NCI-H2029 treated with DMSO at 0.1 percent for 48 hours (cell line): ENCODE results near the gene LTBP2.
"Not testable (repeated sequence)": the region's sequence is repeated elsewhere in the genome, so short reads cannot be mapped to it uniquely, and the experiment has no call there.

Source experiments
- DNase-seq: peaks from one replicate; lab custom pipeline; 2025; lab: John Stamatoyannopoulos, UW

Gene LTBP2

GRCh38 chr14:74551001-74551400, 61.0 kb downstream of the LTBP2 start:
- no peak for DNase-seq

DNA sequence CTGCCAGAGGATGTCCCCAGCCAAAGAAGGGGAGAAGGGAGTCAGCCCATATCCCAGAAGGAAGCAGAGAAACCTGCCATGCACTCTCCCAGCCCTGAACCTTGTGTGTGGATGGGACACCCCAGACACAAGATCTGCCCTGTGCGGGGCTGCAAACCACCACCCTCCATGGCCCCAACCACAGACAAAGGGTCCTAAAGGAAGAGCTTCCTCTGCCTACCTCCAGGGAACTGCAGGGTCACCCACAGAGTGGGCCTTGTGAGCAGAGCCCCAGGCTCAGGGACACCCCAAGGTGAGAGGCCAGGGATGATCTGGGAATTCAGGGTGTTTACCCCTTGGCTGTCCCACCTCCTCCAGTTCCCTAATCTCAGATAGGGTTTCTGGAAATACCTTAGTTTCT, 62.0 kb downstream of the LTBP2 start:
- DNase-seq, result no peak

DNA sequence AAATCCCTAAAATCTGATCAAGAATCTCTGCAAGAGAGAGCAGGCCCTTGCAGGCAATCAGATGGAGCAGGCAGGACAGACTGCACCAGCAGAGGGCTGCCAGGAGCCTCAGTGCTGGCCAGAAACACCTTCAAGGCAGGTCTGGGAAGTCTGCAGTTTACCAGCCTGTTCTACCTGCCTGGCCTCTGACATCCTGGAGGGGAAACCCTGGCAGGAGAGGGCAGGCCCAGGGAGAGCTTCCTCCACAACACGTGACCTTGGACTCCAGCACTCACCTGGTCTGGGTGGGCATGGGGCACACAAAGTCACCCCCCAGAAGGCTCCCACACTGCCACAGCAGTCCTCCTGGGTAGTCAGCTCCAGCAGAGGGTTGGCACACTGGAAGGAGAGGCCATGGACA, 62.4 kb downstream of the LTBP2 start:
- no peak for DNase-seq

GRCh38 chr14:74548881-74549280, 63.2 kb downstream of the LTBP2 start:
- no peak for DNase-seq

DNA sequence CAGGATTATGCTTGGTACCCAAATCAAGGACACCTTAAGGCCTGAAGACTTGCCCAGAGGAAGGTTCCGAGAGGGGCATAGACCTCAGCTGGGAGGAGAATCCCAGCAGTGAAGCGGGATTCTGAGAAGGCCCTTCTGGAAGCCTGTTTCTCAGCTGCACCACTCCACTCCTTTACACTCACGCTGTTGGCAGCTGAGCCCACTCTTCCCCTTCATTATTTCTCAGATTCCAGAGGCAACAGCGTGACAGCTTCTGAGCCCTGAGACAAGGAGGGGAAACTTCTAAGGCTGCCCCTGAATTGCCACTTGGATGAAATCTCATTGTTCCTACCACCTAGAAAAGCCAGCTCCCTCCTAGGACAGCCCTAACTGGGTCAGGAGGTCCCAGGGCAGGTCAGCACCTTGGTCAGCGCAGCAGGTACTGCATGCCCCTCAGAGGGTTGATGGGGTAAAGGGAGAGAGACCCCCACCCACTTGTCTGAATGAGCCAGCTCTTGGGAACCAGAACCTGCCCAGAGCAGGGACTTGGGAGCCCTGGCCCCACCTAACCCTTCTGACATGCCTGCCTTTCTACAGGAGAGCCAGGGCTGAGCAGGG, 64.6 kb downstream of the LTBP2 start:
- DNase-seq, result no peak

- no peak for DNase-seq
Measured at GRCh38 chr14:74546416-74546815, 65.6 kb downstream of the LTBP2 start.

DNA sequence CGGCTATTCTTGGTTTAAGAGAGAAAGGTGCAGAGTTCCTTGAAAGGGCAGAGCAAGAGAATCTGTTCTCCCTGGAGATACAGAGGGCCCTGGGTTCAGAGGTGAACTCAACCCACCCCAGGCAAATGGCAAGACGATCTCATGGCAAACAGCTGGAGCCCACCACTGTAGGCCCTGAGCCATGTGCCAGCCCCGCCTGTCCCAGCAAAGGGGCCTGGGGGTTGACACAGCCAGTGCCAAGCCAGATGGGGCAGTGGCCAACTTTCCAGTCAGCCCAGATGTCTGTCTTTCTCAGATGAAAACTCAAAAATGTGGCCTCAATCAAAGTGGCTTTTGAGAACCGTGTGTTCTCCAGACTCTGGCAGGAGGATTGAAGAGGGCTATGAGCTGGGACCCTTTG, 66.7 kb downstream of the LTBP2 start:
- no peak for DNase-seq

DNA sequence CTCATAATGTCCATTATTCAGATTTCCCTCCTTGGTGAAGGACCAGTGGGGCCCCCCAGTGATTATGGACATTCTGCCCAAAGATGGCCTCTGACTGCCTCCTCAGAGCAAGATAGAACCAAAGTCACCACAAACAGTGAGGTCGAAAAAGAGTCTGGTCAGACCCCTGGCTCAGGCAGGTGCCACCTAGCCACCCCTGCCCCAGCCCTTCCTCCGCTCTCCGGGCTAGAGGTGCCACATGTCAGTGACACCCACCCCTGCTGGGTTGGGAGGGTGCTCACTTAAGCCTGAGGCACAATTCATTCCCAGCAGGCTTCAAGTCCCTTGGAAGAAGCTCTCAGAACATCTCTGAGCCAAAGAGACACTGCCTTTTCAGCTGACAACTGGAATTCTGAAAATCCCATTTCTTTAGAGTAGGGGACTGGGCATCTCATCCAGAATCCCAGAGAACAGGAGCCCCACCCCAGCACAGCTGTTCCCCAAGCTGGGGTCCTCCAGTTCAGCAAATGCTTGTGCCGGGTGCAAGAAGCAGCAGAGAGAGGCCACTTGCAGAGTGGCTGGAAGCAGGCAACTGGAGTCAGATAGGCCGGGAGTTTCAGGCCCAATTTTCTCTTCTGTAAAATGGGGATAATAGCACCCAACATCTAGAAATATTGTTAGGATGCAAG, 68.1 kb downstream of the LTBP2 start:
- DNase-seq, result no peak

DNA sequence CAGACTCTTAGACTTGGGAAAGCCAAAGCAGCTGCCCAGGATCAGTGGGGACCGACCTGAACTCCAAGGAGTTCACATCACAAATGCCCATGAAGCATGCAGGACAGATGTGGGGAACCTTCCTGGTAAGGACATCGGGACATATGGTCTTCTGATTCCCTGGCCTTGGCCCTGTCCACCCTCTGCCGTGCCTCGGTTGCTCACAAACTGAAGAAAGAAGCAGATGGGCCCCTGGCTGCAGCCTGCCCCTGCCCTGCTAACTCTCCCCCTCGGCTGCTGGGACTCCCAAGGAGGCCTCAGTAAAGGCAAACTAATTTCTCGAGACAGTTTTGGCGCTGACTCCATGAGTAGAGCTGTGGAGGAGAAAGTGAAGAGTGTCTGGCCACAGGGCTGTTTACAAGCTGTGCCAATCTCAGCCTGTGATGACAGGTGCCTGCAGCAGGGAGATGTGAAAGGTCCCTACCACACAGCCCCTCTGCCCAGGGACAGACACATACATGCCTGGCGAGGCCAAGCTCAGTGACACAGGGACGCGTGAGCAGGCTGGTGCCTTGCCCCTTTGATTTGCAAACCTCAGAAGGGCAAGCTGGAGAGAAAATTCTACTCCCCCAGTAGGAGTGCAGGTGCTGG, 69.9 kb downstream of the LTBP2 start:
- DNase-seq, result no peak

GRCh38 chr14:74541225-74541624, 70.8 kb downstream of the LTBP2 start:
- DNase-seq, result no peak

DNA sequence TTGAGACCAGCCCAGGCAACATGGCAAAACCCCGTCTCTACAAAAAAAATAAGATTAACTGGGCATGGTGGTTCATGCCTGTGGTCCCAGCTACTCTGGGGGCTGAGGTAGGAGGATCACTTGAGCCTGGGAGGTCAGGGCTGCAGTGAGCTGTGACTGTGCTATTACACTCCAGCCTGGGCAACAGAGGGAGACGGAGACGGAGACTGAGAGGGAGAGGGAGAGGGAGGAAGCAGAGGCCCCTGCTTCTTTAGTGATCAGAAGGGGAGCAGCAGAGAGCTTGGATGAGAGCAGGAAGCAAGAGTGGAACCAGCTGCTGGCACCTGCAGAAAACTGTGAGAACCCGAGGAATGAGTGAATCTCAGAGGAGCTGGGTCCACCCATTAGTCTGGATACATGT, 72.5 kb downstream of the LTBP2 start:
- no peak for DNase-seq

GRCh38 chr14:74538411-74539391, 73.3 kb downstream of the LTBP2 start:
- DNase-seq, result no peak

- not testable (repeated sequence) for DNase-seq
Measured at GRCh38 chr14:74536336-74536735, 75.7 kb downstream of the LTBP2 start.

GRCh38 chr14:74535756-74536325, 76.2 kb downstream of the LTBP2 start:
- DNase-seq, result no peak

DNA sequence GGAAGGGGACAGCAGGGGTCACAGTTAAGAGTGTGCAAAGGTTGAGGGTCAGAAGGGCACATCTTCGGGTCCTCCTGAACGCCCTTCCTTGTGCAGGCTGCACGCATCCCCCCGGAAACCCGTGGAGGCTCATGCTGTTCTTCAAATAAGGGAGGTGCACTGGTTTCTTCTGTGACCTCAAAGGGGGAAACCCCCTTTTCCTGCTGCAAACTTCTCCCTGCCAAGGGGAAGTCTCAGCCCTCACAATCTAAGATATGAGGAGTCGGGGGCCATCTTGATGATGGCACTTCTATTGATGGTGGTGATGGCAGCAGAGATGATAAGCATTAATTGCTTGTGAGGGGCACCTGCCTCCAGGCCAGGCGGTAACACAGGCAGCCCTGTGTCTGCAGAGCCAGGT, 78.5 kb downstream of the LTBP2 start:
- no peak for DNase-seq

- no peak for DNase-seq
Measured at GRCh38 chr14:74532246-74532645, 79.8 kb downstream of the LTBP2 start.

GRCh38 chr14:74531467-74531866, 80.6 kb downstream of the LTBP2 start:
- no peak for DNase-seq

- no peak for DNase-seq
Measured at GRCh38 chr14:74531006-74531405, 81.0 kb downstream of the LTBP2 start.

GRCh38 chr14:74528886-74529285, 83.2 kb downstream of the LTBP2 start:
- no peak for DNase-seq

DNA sequence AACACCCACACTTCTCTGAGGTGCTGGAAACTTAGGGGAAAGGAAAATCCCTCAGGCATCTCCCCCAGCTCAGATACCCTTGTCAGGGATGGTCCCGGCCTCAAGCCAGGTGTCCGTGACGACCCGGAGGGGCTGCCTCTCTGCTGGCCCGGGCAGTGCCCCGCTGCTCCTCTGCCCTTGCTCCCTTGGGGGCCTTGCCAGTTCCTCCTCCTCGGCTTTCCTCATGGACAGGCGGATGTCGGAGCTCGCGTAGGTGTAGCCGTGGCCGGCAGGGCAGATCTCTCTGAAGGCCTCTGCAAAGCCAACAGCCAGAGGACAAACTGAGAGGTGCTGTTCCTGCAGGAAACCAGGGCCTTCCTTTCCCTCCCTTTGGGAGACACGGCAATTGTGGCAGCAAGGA, 83.6 kb downstream of the LTBP2 start:
- no peak for DNase-seq

DNA sequence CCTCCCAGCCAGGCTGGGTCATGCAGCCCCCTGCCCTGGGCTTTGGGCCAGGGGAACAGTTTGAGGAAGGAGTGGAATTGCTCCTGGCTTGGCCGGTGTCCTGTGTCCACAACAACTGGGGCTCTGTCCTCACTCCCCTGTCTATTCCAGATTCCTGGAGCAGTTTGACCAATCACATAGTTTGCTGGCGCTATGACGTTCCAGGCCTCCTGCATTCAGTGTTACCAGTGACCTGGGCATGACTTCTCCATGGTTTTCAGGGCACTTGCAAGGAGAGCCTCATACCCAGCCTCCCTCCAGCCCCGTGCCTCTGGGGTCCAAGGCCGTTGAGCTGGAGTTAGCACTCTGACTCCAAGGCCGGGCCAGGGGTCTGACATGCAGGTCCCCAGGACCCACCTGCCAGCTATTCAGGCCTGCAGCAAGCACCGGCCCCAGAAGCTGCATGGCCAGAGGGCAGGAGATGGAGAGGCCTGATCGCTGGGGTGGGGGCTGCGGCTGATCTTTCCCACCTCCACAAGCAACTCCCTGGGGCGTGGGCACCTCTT, 84.2 kb downstream of the LTBP2 start:
- DNase-seq, result no peak
